IPS-20b (cell line): Measurements from ENCODE around the gene PID1.

Experiments used
- H3K27ac ChIP-seq: one replicate; pipeline ENCODE4 v1.5.1; 2013; ENCODE audit warnings: low read length
- H3K27me3 ChIP-seq: 2 replicates; pipeline ENCODE4 v1.6.1; 2013; ENCODE audit warnings: mild to moderate bottlenecking, low read length, inconsistent platforms; ENCODE audit not compliant: insufficient read depth
- H3K36me3 ChIP-seq: 2 replicates; pipeline ENCODE4 v1.6.1; 2013; ENCODE audit warnings: low read depth, mild to moderate bottlenecking, inconsistent platforms, low read length, moderate library complexity; ENCODE audit not compliant: insufficient read depth
- H3K4me1 ChIP-seq: 2 replicates; pipeline ENCODE4 v1.6.1; 2013; ENCODE audit warnings: mild to moderate bottlenecking, control low read depth, inconsistent platforms, low read length, moderate library complexity; ENCODE audit not compliant: insufficient read depth
- H3K4me3 ChIP-seq: 2 replicates; pipeline ENCODE4 v1.5.1; 2013; ENCODE audit warnings: mild to moderate bottlenecking, low read length, inconsistent platforms
- H3K9ac ChIP-seq: 2 replicates; pipeline ENCODE4 v1.6.1; 2013; ENCODE audit warnings: low read depth, mild to moderate bottlenecking, inconsistent platforms, low read length, moderate library complexity
- H3K9me3 ChIP-seq: 2 replicates; pipeline ENCODE4 v1.6.1; 2013; ENCODE audit warnings: mild to moderate bottlenecking, low read depth, low read length, inconsistent platforms; ENCODE audit not compliant: insufficient read depth

Gene PID1

DNA sequence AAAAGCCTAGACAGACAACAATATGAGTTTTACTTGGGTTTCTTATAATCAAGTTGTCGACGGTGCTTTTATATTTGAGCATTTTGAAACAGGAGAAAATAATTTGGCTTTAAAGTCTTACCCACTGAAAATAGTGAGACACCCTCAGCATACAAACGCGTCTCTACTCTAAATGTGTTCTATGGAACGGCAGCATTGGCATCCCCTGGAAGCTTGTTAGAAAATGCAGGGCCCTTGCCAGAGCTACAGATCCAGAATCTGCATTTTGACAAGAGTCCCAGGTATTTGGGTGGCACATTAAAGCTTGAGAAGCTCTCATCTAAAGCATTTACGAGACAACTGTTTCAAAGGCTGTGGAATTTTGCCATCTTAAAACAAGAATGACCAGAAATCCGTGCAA lies 163.5 kb downstream of the PID1 start:
- Histone ChIP-seq H3K36me3 (no peaks in the 10 kb centered on the region), H3K9ac (no peak overlapping the region), H3K4me3 (no peak overlapping the region), H3K9me3 (no peaks in the 10 kb centered on the region), H3K4me1 (no peaks in the 10 kb centered on the region), H3K27me3 (no peaks in the 10 kb centered on the region), H3K27ac (no peak overlapping the region)

DNA sequence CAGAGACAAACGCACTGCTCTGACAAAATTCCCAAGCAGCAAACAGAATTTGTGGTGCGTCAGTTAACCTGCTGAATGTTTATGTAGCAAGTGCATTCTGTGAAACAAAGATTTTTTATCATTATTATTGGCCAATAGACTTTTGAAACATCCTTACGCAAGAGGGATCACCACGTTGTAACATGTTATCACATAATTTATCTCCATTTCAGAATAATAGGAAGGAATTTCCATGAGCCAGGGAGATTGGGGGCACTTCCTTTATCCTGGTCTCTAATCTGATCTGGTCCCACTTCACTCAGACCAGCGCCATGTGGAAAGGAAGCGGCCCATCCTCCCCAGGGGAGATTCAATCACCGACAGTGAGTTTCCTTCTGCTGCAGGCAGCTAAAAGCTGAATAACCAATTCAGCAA lies 166.1 kb downstream of the PID1 start:
- Histone ChIP-seq H3K27me3 (no peaks in the 10 kb centered on the region), H3K9me3 (no peaks in the 10 kb centered on the region), H3K4me1 (no peaks in the 10 kb centered on the region), H3K4me3 (no peak overlapping the region), H3K9ac (no peak overlapping the region), H3K36me3 (no peaks in the 10 kb centered on the region), H3K27ac (no peak overlapping the region)

DNA sequence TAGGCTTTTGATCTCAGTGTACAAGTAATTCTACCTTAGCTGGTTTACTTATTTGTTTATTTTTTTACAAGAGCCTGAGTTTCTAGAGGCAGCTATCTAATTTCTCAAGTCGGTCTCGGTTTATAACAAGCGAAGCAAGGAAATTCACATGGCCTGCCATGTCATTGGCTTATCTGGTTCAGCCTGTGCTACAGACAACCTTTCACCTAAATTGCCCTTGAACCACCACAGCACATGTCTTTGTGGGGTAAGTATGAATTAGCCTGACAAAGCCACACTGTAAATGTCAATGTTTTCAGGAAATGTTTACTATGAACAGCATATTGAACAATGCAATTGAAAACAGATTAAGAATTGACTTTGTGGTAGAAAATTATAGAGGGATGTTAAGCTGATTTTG lies 167.1 kb downstream of the PID1 start:
- H3K27me3 ChIP-seq: no peaks in the 10 kb centered on the region
- no peaks in the 10 kb centered on the region for H3K4me1 ChIP-seq
- H3K27ac ChIP-seq: no peak overlapping the region
- no peak overlapping the region for H3K4me3 ChIP-seq
- no peak overlapping the region for H3K9ac ChIP-seq
- H3K36me3 ChIP-seq: no peaks in the 10 kb centered on the region
- no peaks in the 10 kb centered on the region for H3K9me3 ChIP-seq

DNA sequence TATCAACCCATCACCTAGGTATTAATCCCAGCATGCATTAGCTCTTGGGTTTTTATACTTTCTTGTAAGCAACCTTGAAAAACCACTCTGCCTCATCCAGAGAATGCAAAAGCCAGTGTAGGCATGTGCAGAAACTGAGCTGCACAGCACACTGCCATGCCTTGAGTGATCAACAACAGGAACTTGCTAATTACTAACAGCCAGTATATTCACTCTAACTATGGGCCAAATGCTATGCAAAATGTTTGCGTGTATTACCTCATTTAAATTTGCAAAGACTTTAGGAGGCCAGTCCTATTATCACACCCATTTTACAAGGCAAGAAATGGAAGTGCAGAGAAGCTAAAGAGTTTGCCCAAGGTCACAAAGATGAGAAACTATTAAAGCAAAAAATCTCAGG lies 169.8 kb downstream of the PID1 start:
- Histone ChIP-seq H3K9me3 (no peaks in the 10 kb centered on the region), H3K36me3 (no peaks in the 10 kb centered on the region), H3K27me3 (no peaks in the 10 kb centered on the region), H3K9ac (no peak overlapping the region), H3K4me3 (no peak overlapping the region), H3K4me1 (no peaks in the 10 kb centered on the region), H3K27ac (no peak overlapping the region)

- peaks cover 6% of the 10 kb centered on the region; the same call in 1 of the 2 replicates for H3K4me1 ChIP-seq
- no peaks in the 10 kb centered on the region for H3K9me3 ChIP-seq
- no peak overlapping the region for H3K27ac ChIP-seq
- H3K4me3 ChIP-seq: no peak overlapping the region
- H3K27me3 ChIP-seq: no peaks in the 10 kb centered on the region
- no peak overlapping the region for H3K9ac ChIP-seq
- H3K36me3 ChIP-seq: no peaks in the 10 kb centered on the region
These were observed 171.9 kb downstream of the PID1 start for GRCh38 chr2:229099231-229099630.

- H3K36me3 ChIP-seq: no peaks in the 10 kb centered on the region
- H3K9ac ChIP-seq: no peak overlapping the region
- H3K4me3 ChIP-seq: no peak overlapping the region
- H3K27me3 ChIP-seq: no peaks in the 10 kb centered on the region
- peaks cover 6% of the 10 kb centered on the region; the same call in 1 of the 2 replicates for H3K4me1 ChIP-seq
- no peaks in the 10 kb centered on the region for H3K9me3 ChIP-seq
- H3K27ac ChIP-seq: no peak overlapping the region
These were observed 172.3 kb downstream of the PID1 start for GRCh38 chr2:229098801-229099200.

DNA sequence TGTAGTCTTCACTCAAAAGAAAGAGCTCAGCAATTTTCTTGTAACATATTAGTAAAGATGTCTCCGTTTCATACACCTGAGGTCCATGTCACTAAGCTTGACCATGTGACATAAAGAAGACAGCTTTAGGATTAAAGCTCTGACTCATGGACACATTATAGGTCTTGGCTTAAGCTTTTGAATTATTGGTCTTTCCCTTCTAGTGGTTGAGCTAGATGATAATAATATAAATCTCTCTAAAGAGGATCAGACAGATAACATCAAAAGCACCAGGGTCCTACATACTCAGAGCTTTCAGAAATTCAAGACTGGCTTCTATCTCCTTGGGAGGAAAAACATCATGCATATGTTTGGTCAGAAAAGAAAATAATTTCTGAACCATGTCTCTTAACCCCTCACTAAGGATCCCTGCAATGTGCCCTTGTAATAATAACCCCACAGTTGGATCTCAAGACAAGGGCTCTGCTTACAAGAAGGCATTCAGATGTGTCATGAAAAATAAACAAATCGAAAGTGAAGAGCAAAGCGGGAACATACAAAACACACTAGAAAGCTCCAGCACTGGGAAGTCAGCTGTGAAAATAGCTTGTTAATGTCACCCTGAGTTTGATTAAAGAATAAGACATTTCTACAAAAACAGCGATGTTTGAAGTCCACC lies 174.5 kb downstream of the PID1 start:
- no peak overlapping the region for H3K9ac ChIP-seq
- H3K36me3 ChIP-seq: no peaks in the 10 kb centered on the region
- H3K4me1 ChIP-seq: peaks cover 6% of the 10 kb centered on the region; the same call in 1 of the 2 replicates
- H3K27me3 ChIP-seq: no peaks in the 10 kb centered on the region
- H3K9me3 ChIP-seq: no peaks in the 10 kb centered on the region
- no peak overlapping the region for H3K27ac ChIP-seq
- H3K4me3 ChIP-seq: no peak overlapping the region

GRCh38 chr2:229095472-229095871 lies 175.6 kb downstream of the PID1 start:
- H3K36me3 ChIP-seq: no peaks in the 10 kb centered on the region
- no peak overlapping the region for H3K4me3 ChIP-seq
- H3K9me3 ChIP-seq: no peaks in the 10 kb centered on the region
- peaks cover 6% of the 10 kb centered on the region; the same call in 1 of the 2 replicates for H3K4me1 ChIP-seq
- H3K9ac ChIP-seq: no peak overlapping the region
- no peak overlapping the region for H3K27ac ChIP-seq
- no peaks in the 10 kb centered on the region for H3K27me3 ChIP-seq

GRCh38 chr2:229090225-229090624 lies 180.9 kb downstream of the PID1 start:
- no peak overlapping the region for H3K9ac ChIP-seq
- H3K36me3 ChIP-seq: no peaks in the 10 kb centered on the region
- no peaks in the 10 kb centered on the region for H3K27me3 ChIP-seq
- H3K4me1 ChIP-seq: peaks cover 6% of the 10 kb centered on the region; the same call in 1 of the 2 replicates
- no peak overlapping the region for H3K27ac ChIP-seq
- H3K4me3 ChIP-seq: no peak overlapping the region
- H3K9me3 ChIP-seq: no peaks in the 10 kb centered on the region

GRCh38 chr2:229089776-229090175 lies 181.3 kb downstream of the PID1 start:
- no peak overlapping the region for H3K4me3 ChIP-seq
- H3K9me3 ChIP-seq: no peaks in the 10 kb centered on the region
- no peaks in the 10 kb centered on the region for H3K36me3 ChIP-seq
- H3K27ac ChIP-seq: no peak overlapping the region
- H3K4me1 ChIP-seq: 0 out of 2 replicates have a peak, but pooled peaks cover 2% of the 10 kb centered on the region
- H3K27me3 ChIP-seq: no peaks in the 10 kb centered on the region
- no peak overlapping the region for H3K9ac ChIP-seq

GRCh38 chr2:229088966-229089700 lies 182.0 kb downstream of the PID1 start:
- Histone ChIP-seq H3K9ac (no peak overlapping the region), H3K27me3 (no peaks in the 10 kb centered on the region), H3K36me3 (no peaks in the 10 kb centered on the region), H3K9me3 (no peaks in the 10 kb centered on the region), H3K4me1 (0 out of 2 replicates have a peak, but pooled peaks cover 2% of the 10 kb centered on the region), H3K4me3 (no peak overlapping the region), H3K27ac (no peak overlapping the region)

GRCh38 chr2:229088517-229088913 lies 182.6 kb downstream of the PID1 start:
- no peak overlapping the region for H3K27ac ChIP-seq
- H3K4me3 ChIP-seq: no peak overlapping the region
- no peaks in the 10 kb centered on the region for H3K27me3 ChIP-seq
- no peaks in the 10 kb centered on the region for H3K9me3 ChIP-seq
- no peak overlapping the region for H3K9ac ChIP-seq
- no peaks in the 10 kb centered on the region for H3K36me3 ChIP-seq
- H3K4me1 ChIP-seq: 0 out of 2 replicates have a peak, but pooled peaks cover 2% of the 10 kb centered on the region
